Naive thymus-derived CD4-positive, alpha-beta T cell (primary cell): Measurements from ENCODE around the gene CUL4A. TPM values are rescaled to one million over a fixed set of nuclear protein-coding genes. Genes with fewer than 3 reads are reported as not detected.
"Not testable (repeated sequence)": the region's sequence is repeated elsewhere in the genome, so short reads cannot be mapped to it uniquely, and the experiment has no call there.

ENCODE experiments used
- ATAC-seq: fragments of 150-1000 bp; cut with Tn5 transposase; 2 replicates; pipeline ENCODE4 v1.10.0; 2021; ENCODE audit warnings: mild to moderate bottlenecking, moderate library complexity
- CTCF ChIA-PET: fragments of 350-600 bp; sonication (Branson Sonifier 250); formaldehyde crosslinking; loops from one replicate; lab custom pipeline; 2021; ENCODE audit warnings: antibody characterized with exemption; lab: Charles Lee
- POLR2A ChIA-PET: fragments of 350-600 bp; sonication (Branson Sonifier 250); formaldehyde crosslinking; loops from one replicate; lab custom pipeline; 2021; ENCODE audit warnings: antibody characterized with exemption, inconsistent platforms; lab: Charles Lee
- DNase-seq, 9 donors: peaks; one replicate each; pipeline versions ENCODE4 v3.0.0 to v3.0.0-alpha.2; 2020 to 2022; ENCODE audit warnings: mixed read lengths in 1 of 9
- H3K27ac ChIP-seq: one replicate; pipeline ENCODE4 v1.7.0; 2013; ENCODE audit warnings: mild to moderate bottlenecking, low read depth, low read length, moderate library complexity
- H3K27me3 ChIP-seq, 2 donors: one replicate each; pipeline ENCODE4 v1.7.0; 2013; ENCODE audit warnings: low read length in 2 of 2, mild to moderate bottlenecking in 2 of 2, moderate library complexity in 2 of 2; ENCODE audit not compliant: control insufficient read depth in 2 of 2, insufficient read depth in 2 of 2
- H3K36me3 ChIP-seq, 3 experiments: 1 replicate in 2 of 3; 2 replicates in 1 of 3; pipeline ENCODE4 v1.7.0; 2013; ENCODE audit warnings: low read length in 3 of 3, mild to moderate bottlenecking in 3 of 3, moderate library complexity in 1 of 3; ENCODE audit not compliant: insufficient read depth in 3 of 3, control insufficient read depth in 2 of 3
- H3K4me1 ChIP-seq, 2 donors: one replicate each; pipeline ENCODE4 v1.7.0; 2013; ENCODE audit warnings: low read length in 2 of 2, mild to moderate bottlenecking in 2 of 2, moderate library complexity in 1 of 2; ENCODE audit not compliant: control insufficient read depth in 2 of 2, insufficient read depth in 2 of 2
- H3K4me3 ChIP-seq: 2 replicates; pipeline ENCODE4 v1.7.0; 2013; ENCODE audit warnings: mild to moderate bottlenecking, low read length
- H3K9me3 ChIP-seq, 3 experiments: 1 replicate in 2 of 3; 2 replicates in 1 of 3; pipeline ENCODE4 v1.7.0; 2013; ENCODE audit warnings: low read length in 3 of 3; ENCODE audit not compliant: control insufficient read depth in 2 of 3
- H3K27ac Mint-ChIP-seq, 9 donors: one replicate each; pipeline ENCODE4 v1.8.0; 2020 to 2022; ENCODE audit warnings: mixed read lengths in 9 of 9, mild to moderate bottlenecking in 8 of 9, moderate library complexity in 5 of 9, inconsistent platforms in 2 of 9
- H3K27me3 Mint-ChIP-seq, 5 donors: one replicate each; pipeline ENCODE4 v1.8.0; 2021 to 2022; ENCODE audit warnings: mixed read lengths in 5 of 5, mild to moderate bottlenecking in 1 of 5
- H3K36me3 Mint-ChIP-seq, 5 donors: one replicate each; pipeline ENCODE4 v1.8.0; 2020 to 2022; ENCODE audit warnings: mixed read lengths in 5 of 5, mild to moderate bottlenecking in 3 of 5, inconsistent platforms in 1 of 5
- H3K4me1 Mint-ChIP-seq, 7 donors: one replicate each; pipeline ENCODE4 v1.8.0; 2020 to 2022; ENCODE audit warnings: mixed read lengths in 7 of 7, mild to moderate bottlenecking in 3 of 7, inconsistent platforms in 1 of 7
- H3K4me3 Mint-ChIP-seq, 10 donors: one replicate each; pipeline ENCODE4 v1.8.0; 2020 to 2022; ENCODE audit warnings: mild to moderate bottlenecking in 10 of 10, mixed read lengths in 10 of 10, moderate library complexity in 6 of 10, inconsistent platforms in 2 of 10
- H3K9me3 Mint-ChIP-seq, 11 donors: one replicate each; pipeline ENCODE4 v1.8.0; 2020 to 2022; ENCODE audit warnings: mixed read lengths in 11 of 11, mild to moderate bottlenecking in 4 of 11, inconsistent platforms in 1 of 11, moderate library complexity in 1 of 11
- intact Hi-C, 2 donors: fragments of 100-400 bp; cut with micrococcal nuclease; formaldehyde crosslinking; loops; one replicate each; pipeline ENCODE4 v1.15.1; 2023
- polyA plus RNA-seq, 2 donors: library from polyadenylated mRNA; unstranded; fragments of 300-500 nt; fragmentation: Illumina TruSeq; gene quantifications; one replicate each; pipeline ENCODE4 v1.2.3, GENCODE V29; 2021
- total RNA-seq, 6 experiments: library from RNA in 5 of 6; stranded (reverse) in 5 of 6; gene quantifications; 1 replicate in 5 of 6; 2 replicates in 1 of 6; pipeline ENCODE4 v1.2.3 and lab custom pipeline; 2021 to 2026

The CUL4A gene
- total and polyA plus RNA-seq, 7 experiments from 2014 or later = 35.0 to 94.7 (median 77.5) TPM

DNA sequence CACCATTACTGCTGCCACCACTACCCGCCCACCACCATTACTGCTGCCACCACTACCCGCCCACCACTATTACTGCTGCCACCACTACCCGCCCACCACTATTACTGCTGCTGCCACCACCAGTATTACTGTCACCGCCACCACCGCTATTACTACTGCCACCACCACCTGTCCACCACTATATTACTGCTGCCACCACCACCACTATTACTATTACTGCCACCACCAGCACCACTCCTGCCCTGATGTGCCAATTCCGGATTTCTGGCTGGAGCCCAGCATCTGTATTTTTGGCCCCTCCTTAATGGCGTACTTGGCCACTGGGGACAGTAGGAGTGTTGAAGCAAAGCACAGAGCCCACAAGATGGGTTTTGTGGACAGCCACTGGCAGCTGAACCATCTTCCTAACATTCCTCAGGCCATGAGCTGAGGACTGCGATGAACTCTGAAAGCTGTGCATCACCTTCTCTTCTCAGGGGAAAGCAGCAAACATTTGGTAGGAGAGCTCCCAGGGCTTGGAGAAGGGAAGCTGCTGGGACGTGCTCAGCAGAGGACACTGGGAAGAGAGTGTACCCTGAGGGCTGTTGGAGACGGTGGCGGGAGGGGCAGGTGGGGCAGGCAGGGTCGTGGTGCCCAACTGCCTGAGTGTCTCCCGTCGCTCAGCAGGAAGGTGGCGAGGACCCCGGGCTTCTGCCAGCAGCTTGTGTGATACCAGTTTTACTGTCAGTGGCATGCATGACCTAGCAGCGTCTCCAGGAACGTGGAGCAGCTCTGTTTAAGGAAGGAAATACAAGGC, 23.0 kb downstream of the CUL4A start:
- peaks cover 12 to 57% (median 34%) of the 10 kb centered on the region in 5 donors for H3K36me3 Mint-ChIP-seq
- CTCF ChIA-PET = no interaction called here

DNA sequence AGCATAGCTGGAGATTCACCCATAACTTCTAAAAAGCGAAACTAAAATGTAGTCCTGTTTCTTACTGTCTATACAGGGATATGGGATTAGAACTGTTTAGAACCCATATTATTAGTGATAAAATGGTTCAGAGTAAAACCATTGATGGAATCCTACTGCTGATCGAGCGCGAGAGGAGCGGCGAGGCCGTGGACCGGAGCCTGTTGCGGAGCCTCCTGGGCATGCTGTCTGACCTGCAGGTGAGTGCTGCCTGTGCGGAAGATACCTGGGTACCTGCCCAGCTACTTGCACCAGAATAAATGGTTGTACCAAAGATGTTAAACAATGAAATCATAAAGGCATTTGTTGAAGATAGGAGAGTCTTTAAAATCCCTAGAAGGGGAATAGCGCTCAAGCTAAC, 23.7 kb downstream of the CUL4A start:
- intact Hi-C loops = no loop called here
- no peaks in the 10 kb centered on the region for H3K4me1 ChIP-seq
- Mint-ChIP-seq H3K36me3 (peaks cover 12 to 56% (median 33%) of the 10 kb centered on the region in 5 donors), H3K27ac (peak overlapping the region in 1 of 9 donors; percentile 34), H3K4me1 (peaks cover 0 to 5% (median 0%) of the 10 kb centered on the region in 7 donors), H3K4me3 (no peak overlapping the region), H3K27me3 (no peaks in the 10 kb centered on the region), H3K9me3 (peaks cover 0 to 1% (median 0%) of the 10 kb centered on the region in 11 donors)
- ChIA-PET CTCF (no interaction called here), POLR2A (interaction anchor here (1.6 kb wide), 1 partner anchor 24 kb away, joined by 4 read pairs; the partner anchor contains the start of genes CUL4A and PCID2)
- H3K36me3 ChIP-seq = peaks cover 7 to 77% (median 8%) of the 10 kb centered on the region in 3 experiments
- ATAC-seq (no peak), DNase-seq (no peak)
- H3K9me3 ChIP-seq = no peaks in the 10 kb centered on the region
- no peak overlapping the region for H3K27ac ChIP-seq
- no peaks in the 10 kb centered on the region for H3K27me3 ChIP-seq
- H3K4me3 ChIP-seq = no peak overlapping the region

More for the DNA sequence above, 23.0 kb downstream of the CUL4A start:
- H3K4me1 ChIP-seq = no peaks in the 10 kb centered on the region
- no peak overlapping the region for H3K4me3 ChIP-seq
- POLR2A ChIA-PET = interaction anchor here (1.6 kb wide), 1 partner anchor 23 kb away, joined by 4 read pairs; the partner anchor contains the start of genes CUL4A and PCID2
- Mint-ChIP-seq H3K4me1 (peaks cover 0 to 5% (median 0%) of the 10 kb centered on the region in 7 donors), H3K9me3 (peaks cover 0 to 1% (median 0%) of the 10 kb centered on the region in 11 donors), H3K4me3 (no peak overlapping the region), H3K27me3 (no peaks in the 10 kb centered on the region), H3K27ac (peak overlapping the region in 1 of 9 donors; percentile 38)
- no peaks in the 10 kb centered on the region for H3K9me3 ChIP-seq
- H3K36me3 ChIP-seq = peaks cover 2 to 77% (median 11%) of the 10 kb centered on the region in 3 experiments
- no peaks in the 10 kb centered on the region for H3K27me3 ChIP-seq
- no peak overlapping the region for H3K27ac ChIP-seq
- intact Hi-C loops = no loop called here
- ATAC-seq (peak; percentile 32), DNase-seq (no peak)

DNA sequence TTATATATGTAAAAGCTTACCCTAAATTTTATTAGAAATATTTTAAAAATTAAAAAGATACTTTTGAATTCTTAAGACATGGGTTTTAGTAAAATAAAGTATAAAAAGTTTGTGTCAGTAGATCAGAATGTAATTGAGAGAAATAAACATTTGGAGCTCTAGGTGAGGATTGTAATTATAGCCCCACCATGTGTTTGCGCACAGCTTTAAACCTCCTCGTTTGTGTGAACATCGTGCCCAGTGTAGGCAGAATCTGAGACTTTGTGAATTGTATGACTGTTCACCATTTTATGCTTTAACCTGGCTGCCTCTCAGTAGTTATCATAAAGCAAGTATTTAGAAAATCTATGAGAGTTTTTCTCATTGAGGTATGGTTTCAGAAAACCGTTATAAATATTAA, 29.1 kb downstream of the CUL4A start:
- H3K36me3 ChIP-seq = peaks cover 14 to 72% (median 17%) of the 10 kb centered on the region in 3 experiments
- ChIA-PET POLR2A (no interaction called here), CTCF (no interaction called here)
- no peaks in the 10 kb centered on the region for H3K27me3 ChIP-seq
- peaks cover 0 to 2% (median 0%) of the 10 kb centered on the region in 7 donors for H3K4me1 Mint-ChIP-seq
- H3K4me3 ChIP-seq = no peak overlapping the region
- intact Hi-C loops = no loop called here
- no peaks in the 10 kb centered on the region for H3K4me1 ChIP-seq
- no peaks in the 10 kb centered on the region for H3K9me3 ChIP-seq
- DNase-seq = no peak
- ATAC-seq = no peak
- no peaks in the 10 kb centered on the region for H3K27me3 Mint-ChIP-seq
- H3K4me3 Mint-ChIP-seq = no peak overlapping the region
- H3K36me3 Mint-ChIP-seq = peaks cover 13 to 49% (median 17%) of the 10 kb centered on the region in 5 donors
- H3K9me3 Mint-ChIP-seq = peaks cover 0 to 1% (median 0%) of the 10 kb centered on the region in 11 donors
- no peak overlapping the region for H3K27ac Mint-ChIP-seq
- no peak overlapping the region for H3K27ac ChIP-seq

DNA sequence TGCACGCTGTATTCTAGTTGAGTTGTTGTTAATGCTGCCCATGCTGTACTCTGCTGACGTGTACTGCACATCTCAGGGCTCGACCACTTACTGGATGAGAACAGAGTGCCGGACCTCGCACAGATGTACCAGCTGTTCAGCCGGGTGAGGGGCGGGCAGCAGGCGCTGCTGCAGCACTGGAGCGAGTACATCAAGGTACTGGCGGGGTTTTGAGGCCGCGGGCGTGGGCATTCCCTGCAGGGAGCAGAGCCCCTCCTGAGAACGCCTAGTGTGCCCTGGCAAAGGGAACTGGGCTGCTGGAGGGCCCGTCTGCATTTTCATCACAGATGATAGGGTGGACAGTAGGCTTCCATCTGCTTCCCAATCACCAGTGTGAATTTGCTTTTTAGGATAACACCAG, 29.9 kb downstream of the CUL4A start:
- Histone ChIP-seq H3K27me3 (no peaks in the 10 kb centered on the region), H3K4me3 (no peak overlapping the region), H3K27ac (no peak overlapping the region), H3K9me3 (no peaks in the 10 kb centered on the region), H3K4me1 (no peaks in the 10 kb centered on the region), H3K36me3 (peaks cover 21 to 75% (median 24%) of the 10 kb centered on the region in 3 experiments)
- Mint-ChIP-seq H3K27me3 (no peaks in the 10 kb centered on the region), H3K4me3 (no peak overlapping the region), H3K4me1 (peaks cover 0 to 2% (median 0%) of the 10 kb centered on the region in 7 donors), H3K9me3 (peaks cover 0 to 1% (median 0%) of the 10 kb centered on the region in 11 donors), H3K36me3 (peaks cover 15 to 53% (median 20%) of the 10 kb centered on the region in 5 donors), H3K27ac (no peak overlapping the region)
- ChIA-PET POLR2A (no interaction called here), CTCF (no interaction called here)
- no peak for ATAC-seq
- DNase-seq = no peak
- intact Hi-C loops = no loop called here

DNA sequence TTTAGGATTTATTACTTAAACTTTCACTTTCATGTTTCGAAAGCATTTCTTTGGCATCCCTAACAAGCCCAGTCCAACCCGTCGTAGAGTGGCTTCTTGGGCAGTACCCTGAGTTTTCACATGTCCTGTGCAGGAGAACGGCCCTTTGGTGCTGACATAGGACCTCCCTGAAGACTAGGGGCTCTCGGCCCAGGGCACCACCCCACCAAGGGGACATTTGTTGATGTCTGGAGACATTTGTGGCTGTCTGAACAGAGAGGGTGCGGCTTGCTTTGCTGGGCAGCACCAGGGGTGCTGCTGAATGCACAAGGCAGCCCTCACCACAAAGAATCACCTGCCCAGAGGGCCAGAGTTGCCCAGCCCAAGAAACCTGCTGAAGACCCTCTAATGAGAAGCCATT, 30.6 kb downstream of the CUL4A start:
- ATAC-seq = no peak
- intact Hi-C loops = no loop called here
- no peak overlapping the region for H3K27ac Mint-ChIP-seq
- ChIA-PET CTCF (no interaction called here), POLR2A (no interaction called here)
- Histone ChIP-seq H3K27me3 (no peaks in the 10 kb centered on the region), H3K27ac (no peak overlapping the region), H3K4me1 (no peaks in the 10 kb centered on the region), H3K36me3 (peaks cover 21 to 75% (median 30%) of the 10 kb centered on the region in 3 experiments), H3K4me3 (no peak overlapping the region), H3K9me3 (no peaks in the 10 kb centered on the region)
- no peak overlapping the region for H3K4me3 Mint-ChIP-seq
- peaks cover 16 to 56% (median 20%) of the 10 kb centered on the region in 5 donors for H3K36me3 Mint-ChIP-seq
- H3K9me3 Mint-ChIP-seq = peaks cover 0 to 1% (median 0%) of the 10 kb centered on the region in 11 donors
- H3K27me3 Mint-ChIP-seq = no peaks in the 10 kb centered on the region
- peaks cover 0 to 2% (median 0%) of the 10 kb centered on the region in 7 donors for H3K4me1 Mint-ChIP-seq
- no peak for DNase-seq

DNA sequence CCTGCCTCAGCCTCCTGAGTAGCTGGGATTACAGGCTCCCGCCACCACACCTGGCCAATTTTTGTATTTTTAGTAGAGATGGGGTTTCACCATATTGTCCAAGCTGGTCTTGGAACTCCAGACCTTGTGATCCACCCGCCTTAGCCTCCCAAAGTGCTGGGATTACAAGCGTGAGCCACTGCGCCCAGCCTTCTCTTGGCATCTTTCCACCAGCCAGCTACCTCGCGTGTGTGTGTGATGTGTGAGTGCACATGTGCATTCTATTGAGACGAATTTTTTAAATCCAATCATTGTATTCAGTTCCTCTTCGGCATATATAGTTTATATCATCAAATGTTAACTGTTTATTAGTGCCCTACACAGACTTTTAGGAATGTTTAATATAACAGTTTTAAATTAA, 32.2 kb downstream of the CUL4A start:
- H3K27me3 Mint-ChIP-seq, intact Hi-C loops, H3K9me3 Mint-ChIP-seq, H3K4me1 ChIP-seq, CTCF ChIA-PET, H3K4me3 ChIP-seq, DNase-seq, H3K4me1 Mint-ChIP-seq, ATAC-seq, H3K27ac Mint-ChIP-seq, H3K4me3 Mint-ChIP-seq, H3K9me3 ChIP-seq, H3K27me3 ChIP-seq, H3K27ac ChIP-seq: not testable (repeated sequence)
- H3K36me3 ChIP-seq = peaks cover 17 to 86% (median 41%) of the 10 kb centered on the region in 3 experiments
- POLR2A ChIA-PET = interaction anchor here (0.6 kb wide), 1 partner anchor 147 kb away, joined by 3 read pairs; no protein-coding TSS in a partner anchor
- H3K36me3 Mint-ChIP-seq = peaks cover 9 to 65% (median 30%) of the 10 kb centered on the region in 5 donors
